PC-9 (cell line): ENCODE results near the gene BRINP3. TPM values are rescaled to one million over a fixed set of nuclear protein-coding genes. Genes with fewer than 3 reads are reported as not detected.

Experiments used
- BruUV-seq: library from RNA; stranded (reverse); fragments of 400-500 nt; replicated peaks from 2 replicates; lab custom pipeline; 2021; lab: Mats Ljungman, UMichigan
- CTCF ChIA-PET: fragments of 300-600 bp; sonication (Branson Sonifier 250); formaldehyde crosslinking; loops from one replicate; lab custom pipeline; 2022; ENCODE audit warnings: antibody characterized with exemption; lab: Charles Lee
- POLR2A ChIA-PET: fragments of 300-600 bp; sonication (Branson Sonifier 250); formaldehyde crosslinking; loops from one replicate; lab custom pipeline; 2022; ENCODE audit warnings: antibody characterized with exemption; ENCODE audit not compliant: unreplicated experiment; lab: Charles Lee
- DNase-seq, 2 experiments: peaks; one replicate each; pipeline versions ENCODE4 v3.0.0 to v3.0.0-alpha.2; 2015 to 2022; ENCODE audit warnings: mixed read lengths in 1 of 2
- H2AFZ ChIP-seq: fragments of 200-600 bp; sonication (generic); 2 replicates; pipeline ENCODE4 v1.8.1; 2017; ENCODE audit warnings: antibody characterized with exemption
- H3F3A ChIP-seq: fragments of 200-600 bp; sonication (generic); 2 replicates; pipeline ENCODE4 v1.8.1; 2017; ENCODE audit warnings: antibody characterized with exemption, mild to moderate bottlenecking, low read depth; ENCODE audit not compliant: insufficient read depth
- H3K27ac ChIP-seq: fragments of 200-600 bp; sonication (generic); 2 replicates; pipeline ENCODE4 v1.6.1; 2016; ENCODE audit warnings: mixed run types
- H3K27me3 ChIP-seq: fragments of 200-600 bp; sonication (generic); 2 replicates; pipeline ENCODE4 v1.6.1; 2016; ENCODE audit warnings: low read depth, mixed run types; ENCODE audit not compliant: insufficient read depth
- H3K36me3 ChIP-seq: fragments of 200-600 bp; sonication (generic); 2 replicates; pipeline ENCODE4 v1.6.1; 2016; ENCODE audit warnings: low read depth, mixed run types
- H3K4me1 ChIP-seq: fragments of 200-600 bp; sonication (generic); replicated peaks from 2 replicates; pipeline ENCODE4 v1.6.1; 2016; ENCODE audit warnings: mixed run types; ENCODE audit not compliant: insufficient read depth
- H3K4me2 ChIP-seq: fragments of 200-600 bp; sonication (generic); 2 replicates; pipeline ENCODE4 v1.6.1; 2017; ENCODE audit warnings: mixed run types
- H3K4me3 ChIP-seq: fragments of 200-600 bp; sonication (generic); 2 replicates; pipeline ENCODE4 v1.6.1; 2016; ENCODE audit warnings: mixed run types
- H3K79me2 ChIP-seq: fragments of 200-600 bp; sonication (generic); 2 replicates; pipeline ENCODE4 v1.6.1; 2017; ENCODE audit warnings: low read depth, mixed run types
- H3K9me2 ChIP-seq: fragments of 200-600 bp; sonication (generic); 2 replicates; pipeline ENCODE4 v1.8.1; 2017; ENCODE audit warnings: mild to moderate bottlenecking; ENCODE audit not compliant: insufficient read depth
- H3K9me3 ChIP-seq: fragments of 200-600 bp; sonication (generic); 2 replicates; pipeline ENCODE4 v1.8.1; 2016; ENCODE audit warnings: low read depth; ENCODE audit not compliant: insufficient read depth
- H4K20me1 ChIP-seq: fragments of 200-600 bp; sonication (generic); 2 replicates; pipeline ENCODE4 v1.8.1; 2017; ENCODE audit not compliant: insufficient read depth
- CTCF ChIP-seq: fragments of 200-600 bp; sonication (generic); conservative IDR thresholded peaks from 2 replicates; pipeline ENCODE4 v1.6.1; 2017; ENCODE audit warnings: mixed run types, antibody characterized with exemption, mild to moderate bottlenecking, moderate library complexity
- EZH2 ChIP-seq: fragments of 200-600 bp; sonication (generic); IDR thresholded peaks from 2 replicates; pipeline ENCODE4 v1.8.0; 2017; ENCODE audit warnings: antibody characterized with exemption, low read depth
- intact Hi-C: fragments of 100-400 bp; cut with micrococcal nuclease; formaldehyde crosslinking; loops from one replicate; pipeline ENCODE4 v1.10.0; 2022; ENCODE audit not compliant: unreplicated experiment
- total RNA-seq: library from RNA; stranded (reverse); gene quantifications from 2 replicates; pipeline ENCODE4 v1.2.3, GENCODE V29; 2021

BRINP3 gene
- total RNA-seq, 1 experiment from 2014 or later = not detected

DNA sequence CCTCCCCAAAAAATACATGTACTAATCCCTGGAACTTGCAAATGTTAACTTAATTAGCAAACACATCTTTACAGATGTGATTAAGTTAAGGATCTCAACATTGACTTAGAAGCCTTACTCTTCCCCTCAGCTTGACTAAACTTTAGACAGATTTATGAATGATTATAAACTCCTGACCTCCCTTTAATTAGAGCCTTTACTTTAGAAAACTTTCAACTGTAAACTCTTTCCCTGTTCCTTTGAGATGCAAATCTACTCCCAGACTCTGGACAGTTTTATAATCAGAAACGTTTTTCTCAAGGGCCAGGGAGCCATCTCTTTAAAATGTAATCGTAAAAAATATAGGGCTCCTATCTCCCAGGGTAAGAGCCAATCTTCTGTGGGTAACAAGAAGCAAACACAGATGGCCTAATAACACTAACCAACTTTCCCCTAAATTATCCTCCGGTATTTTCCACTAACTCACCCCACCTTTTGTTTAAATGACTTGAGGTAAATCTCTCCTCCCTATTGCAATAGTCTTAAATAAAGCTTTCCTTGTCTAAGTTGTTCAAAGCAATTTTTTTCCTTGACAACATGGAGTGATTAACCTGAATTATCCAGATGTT, 284.1 kb downstream of the BRINP3 start:
- no peaks in the 10 kb centered on the region for H3K27me3 ChIP-seq
- ChIA-PET CTCF (no interaction called here), POLR2A (no interaction called here)
- H3K9me3 ChIP-seq = no peaks in the 10 kb centered on the region
- H3K9me2 ChIP-seq = no peaks in the 10 kb centered on the region
- TF ChIP-seq CTCF (no peak), EZH2 (no peak)
- no peak for DNase-seq
- intact Hi-C loops = loop anchor here (10.0 kb wide), 1 partner anchor 1041 kb away; no protein-coding TSS in a partner anchor
- H3F3A ChIP-seq = no peaks in the 10 kb centered on the region
- no peaks in the 10 kb centered on the region for H4K20me1 ChIP-seq
- peak overlapping the region; percentile 58 for H2AFZ ChIP-seq
- H3K36me3 ChIP-seq = no peaks in the 10 kb centered on the region
- H3K79me2 ChIP-seq = no peaks in the 10 kb centered on the region
- H3K4me2 ChIP-seq = no peak overlapping the region
- BruUV-seq = no TSS peak
- no peak overlapping the region for H3K4me3 ChIP-seq
- no peaks in the 10 kb centered on the region for H3K4me1 ChIP-seq
- no peak overlapping the region for H3K27ac ChIP-seq

- no TSS peak for BruUV-seq
- TF ChIP-seq EZH2 (no peak), CTCF (no peak)
- no peak for DNase-seq
- CTCF ChIA-PET = no interaction called here
- Histone ChIP-seq H3K79me2 (no peaks in the 10 kb centered on the region), H3K9me2 (no peaks in the 10 kb centered on the region; the same call in 1 of the 2 replicates), H3K9me3 (no peaks in the 10 kb centered on the region), H4K20me1 (no peaks in the 10 kb centered on the region), H2AFZ (no peak overlapping the region), H3K36me3 (no peaks in the 10 kb centered on the region), H3K4me2 (no peak overlapping the region), H3K4me3 (no peak overlapping the region), H3K27ac (no peak overlapping the region), H3K27me3 (no peaks in the 10 kb centered on the region), H3K4me1 (no peaks in the 10 kb centered on the region), H3F3A (no peaks in the 10 kb centered on the region)
- intact Hi-C loops = loop anchor here (10.0 kb wide), 1 partner anchor 1042 kb away; no protein-coding TSS in a partner anchor
- POLR2A ChIA-PET = no interaction called here
These were observed 285.0 kb downstream of the BRINP3 start for GRCh38 chr1:190192627-190193026.

GRCh38 chr1:190183588-190183987, 294.1 kb downstream of the BRINP3 start:
- POLR2A ChIA-PET = no interaction called here
- CTCF ChIA-PET = no interaction called here
- no peaks in the 10 kb centered on the region for H3F3A ChIP-seq
- H3K79me2 ChIP-seq = no peaks in the 10 kb centered on the region
- no peak for TF ChIP-seq CTCF
- no peak for TF ChIP-seq EZH2
- no peak overlapping the region for H3K4me2 ChIP-seq
- H3K9me3 ChIP-seq = no peaks in the 10 kb centered on the region
- no peak for DNase-seq
- no TSS peak for BruUV-seq
- no peak overlapping the region for H3K4me3 ChIP-seq
- H3K4me1 ChIP-seq = no peaks in the 10 kb centered on the region
- H3K9me2 ChIP-seq = peaks cover 2% of the 10 kb centered on the region; the same call in 1 of the 2 replicates
- intact Hi-C loops = no loop called here
- no peak overlapping the region for H2AFZ ChIP-seq
- no peaks in the 10 kb centered on the region for H4K20me1 ChIP-seq
- H3K27ac ChIP-seq = no peak overlapping the region
- no peaks in the 10 kb centered on the region for H3K27me3 ChIP-seq
- H3K36me3 ChIP-seq = no peaks in the 10 kb centered on the region
